CD14-positive monocyte (primary cell): ENCODE data around the gene KAZN. TPM values are rescaled to one million over a fixed set of nuclear protein-coding genes. Genes with fewer than 3 reads are reported as not detected.

Experiments used
- DNase-seq, 3 donors: peaks; one replicate each; pipeline ENCODE4 v3.0.0-alpha.2; 2011 to 2022
- H2AFZ ChIP-seq: 2 replicates; pipeline ENCODE4 v1.6.0; 2012; ENCODE audit warnings: mild to moderate bottlenecking, low read depth, low read length, inconsistent platforms; ENCODE audit not compliant: insufficient read depth, poor library complexity, severe bottlenecking
- H3K27ac ChIP-seq, 2 donors: 1 replicate in 1 of 2; 2 replicates in 1 of 2; pipeline ENCODE4 v1.5.1; 2012 to 2013; ENCODE audit warnings: low read length in 2 of 2, control low read depth in 1 of 2, inconsistent platforms in 1 of 2, low read depth in 1 of 2, mild to moderate bottlenecking in 1 of 2
- H3K27me3 ChIP-seq, 2 donors: one replicate each; pipeline versions ENCODE4 v1.6.0 to v1.6.1; 2011 to 2013; ENCODE audit warnings: low read length in 2 of 2; ENCODE audit not compliant: control insufficient read depth in 2 of 2, insufficient read depth in 2 of 2
- H3K36me3 ChIP-seq, 2 donors: replicated peaks in 1 of 2; 1 replicate in 1 of 2; 2 replicates in 1 of 2; pipeline versions ENCODE4 v1.5.1 to v1.6.1; 2012 to 2013; ENCODE audit warnings: low read length in 2 of 2, control low read depth in 1 of 2, inconsistent platforms in 1 of 2, mild to moderate bottlenecking in 1 of 2; ENCODE audit not compliant: insufficient read depth in 2 of 2, control insufficient read depth in 1 of 2
- H3K4me1 ChIP-seq, 2 donors: 1 replicate in 1 of 2; 2 replicates in 1 of 2; pipeline versions ENCODE4 v1.5.1 to v1.6.1; 2012 to 2013; ENCODE audit warnings: low read length in 2 of 2, control low read depth in 1 of 2, inconsistent platforms in 1 of 2, mild to moderate bottlenecking in 1 of 2, moderate library complexity in 1 of 2; ENCODE audit not compliant: insufficient read depth in 2 of 2, control insufficient read depth in 1 of 2
- H3K4me2 ChIP-seq: replicated peaks from 2 replicates; pipeline ENCODE3; 2012; ENCODE audit warnings: low read length, moderate library complexity, mild to moderate bottlenecking; ENCODE audit not compliant: poor library complexity, severe bottlenecking; ENCODE audit errors: extremely low read depth
- H3K4me3 ChIP-seq, 3 experiments: fragments of 200-600 bp in 1 of 3; sonication (generic) in 1 of 3; replicated peaks in 1 of 3; 1 replicate in 2 of 3; 2 replicates in 1 of 3; pipeline ENCODE4 v1.5.1; 2011 to 2013; ENCODE audit warnings: low read length in 3 of 3, mild to moderate bottlenecking in 3 of 3, control low read depth in 2 of 3, low read depth in 2 of 3, inconsistent platforms in 1 of 3, moderate library complexity in 1 of 3
- H3K79me2 ChIP-seq: 2 replicates; pipeline ENCODE4 v1.6.0; 2012; ENCODE audit warnings: mild to moderate bottlenecking, control low read depth, inconsistent platforms, low read length, moderate library complexity; ENCODE audit not compliant: insufficient read depth
- H3K9ac ChIP-seq: 2 replicates; pipeline ENCODE4 v1.6.0; 2017; ENCODE audit warnings: low read length, mild to moderate bottlenecking; ENCODE audit not compliant: insufficient read depth, poor library complexity, severe bottlenecking
- H3K9me3 ChIP-seq, 2 donors: replicated peaks in 1 of 2; 1 replicate in 1 of 2; 2 replicates in 1 of 2; pipeline versions ENCODE4 v1.5.1 to v1.6.1; 2012 to 2013; ENCODE audit warnings: low read length in 2 of 2, control low read depth in 1 of 2; ENCODE audit not compliant: control insufficient read depth in 1 of 2, insufficient read depth in 1 of 2
- H4K20me1 ChIP-seq: 2 replicates; pipeline ENCODE4 v1.6.0; 2012; ENCODE audit warnings: mild to moderate bottlenecking, low read length, control low read depth, moderate library complexity; ENCODE audit not compliant: insufficient read depth
- H3K27ac Mint-ChIP-seq, 7 donors: one replicate each; pipeline ENCODE4 v1.8.0; 2020; ENCODE audit warnings: mild to moderate bottlenecking in 7 of 7, mixed read lengths in 7 of 7, moderate library complexity in 6 of 7, inconsistent platforms in 2 of 7
- H3K27me3 Mint-ChIP-seq, 3 donors: one replicate each; pipeline ENCODE4 v1.8.0; 2021 to 2022; ENCODE audit warnings: low read depth in 3 of 3, mild to moderate bottlenecking in 3 of 3, mixed read lengths in 3 of 3, moderate library complexity in 3 of 3, inconsistent platforms in 1 of 3
- H3K36me3 Mint-ChIP-seq, 2 donors: one replicate each; pipeline ENCODE4 v1.8.0; 2020; ENCODE audit warnings: mixed read lengths in 2 of 2, inconsistent platforms in 1 of 2, mild to moderate bottlenecking in 1 of 2
- H3K4me1 Mint-ChIP-seq: one replicate; pipeline ENCODE4 v1.8.0; 2020; ENCODE audit warnings: mild to moderate bottlenecking, mixed read lengths
- H3K4me3 Mint-ChIP-seq, 2 donors: one replicate each; pipeline ENCODE4 v1.8.0; 2020; ENCODE audit warnings: mild to moderate bottlenecking in 2 of 2, mixed read lengths in 2 of 2, moderate library complexity in 1 of 2
- H3K9me3 Mint-ChIP-seq, 7 donors: one replicate each; pipeline ENCODE4 v1.8.0; 2020 to 2022; ENCODE audit warnings: mixed read lengths in 7 of 7, mild to moderate bottlenecking in 6 of 7, moderate library complexity in 6 of 7, inconsistent platforms in 2 of 7
- WGBS: methylation state at CpG from one replicate; pipeline ENCODE4 v1.1.5; 2013; ENCODE audit warnings: missing lambda C conversion rate; ENCODE audit not compliant: insufficient coverage; 5-methylcytosine and 5-hydroxymethylcytosine counted together
- intact Hi-C, 2 donors: fragments of 100-400 bp; cut with micrococcal nuclease; formaldehyde crosslinking; loops; one replicate each; pipeline versions ENCODE4 v1.15.0 to v1.15.1; 2023
- polyA plus RNA-seq, 3 donors: library from polyadenylated mRNA; depleted of rRNA in 1 of 3; unstranded in 2 of 3; stranded (reverse) in 1 of 3; fragments of 300-500 nt in 2 of 3; fragments of >200 nt in 1 of 3; fragmentation: Illumina TruSeq in 2 of 3; gene quantifications; 1 replicate in 2 of 3; 2 replicates in 1 of 3; pipeline ENCODE4 v1.2.3, GENCODE V29; 2012 to 2021
- TF ChIP-seq, protein P1 (sequence below): fragments of 200-600 bp; IDR thresholded peaks from one replicate; pipeline ENCODE4 v1.8.0; 2022; ENCODE audit warnings: antibody characterized with exemption, mild to moderate bottlenecking

Gene KAZN
- polyA plus RNA-seq, 3 donors: not detected

DNA sequence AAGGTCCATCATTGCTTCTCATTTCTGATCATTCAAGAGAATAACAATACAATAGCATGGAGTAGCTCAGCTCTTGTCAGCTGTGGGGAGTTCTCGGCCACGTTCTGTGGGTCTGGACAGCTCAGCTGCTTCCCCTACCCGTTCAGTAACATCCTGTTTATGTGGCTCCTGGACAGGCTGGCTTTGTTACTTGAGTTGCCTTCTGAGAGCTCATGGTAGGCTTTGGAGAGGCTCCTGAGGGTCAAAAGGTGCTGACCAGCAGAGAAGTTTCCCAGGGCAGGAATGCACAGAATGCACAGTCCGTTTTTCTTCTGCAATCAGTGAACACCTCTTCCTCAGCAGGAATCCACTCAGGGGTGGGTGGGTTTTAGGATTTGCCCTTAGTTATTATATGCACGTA, 36.0 kb downstream of the KAZN start:
- H3K4me1 Mint-ChIP-seq: no peaks in the 10 kb centered on the region
- no peaks in the 10 kb centered on the region for H3K4me1 ChIP-seq
- H3K4me3 ChIP-seq: no peak overlapping the region
- no peaks in the 10 kb centered on the region for H4K20me1 ChIP-seq
- H3K36me3 ChIP-seq: no peaks in the 10 kb centered on the region
- 100% methylated on average over 1 of the region's 5 CpGs for WGBS
- intact Hi-C loops: no loop called here
- H3K27me3 ChIP-seq: no peaks in the 10 kb centered on the region
- H3K4me3 Mint-ChIP-seq: no peak overlapping the region
- no peaks in the 10 kb centered on the region for H3K36me3 Mint-ChIP-seq
- H3K27ac ChIP-seq: no peak overlapping the region
- H3K9ac ChIP-seq: no peak overlapping the region
- H3K4me2 ChIP-seq: no peak overlapping the region
- TF ChIP-seq, protein P1, sequence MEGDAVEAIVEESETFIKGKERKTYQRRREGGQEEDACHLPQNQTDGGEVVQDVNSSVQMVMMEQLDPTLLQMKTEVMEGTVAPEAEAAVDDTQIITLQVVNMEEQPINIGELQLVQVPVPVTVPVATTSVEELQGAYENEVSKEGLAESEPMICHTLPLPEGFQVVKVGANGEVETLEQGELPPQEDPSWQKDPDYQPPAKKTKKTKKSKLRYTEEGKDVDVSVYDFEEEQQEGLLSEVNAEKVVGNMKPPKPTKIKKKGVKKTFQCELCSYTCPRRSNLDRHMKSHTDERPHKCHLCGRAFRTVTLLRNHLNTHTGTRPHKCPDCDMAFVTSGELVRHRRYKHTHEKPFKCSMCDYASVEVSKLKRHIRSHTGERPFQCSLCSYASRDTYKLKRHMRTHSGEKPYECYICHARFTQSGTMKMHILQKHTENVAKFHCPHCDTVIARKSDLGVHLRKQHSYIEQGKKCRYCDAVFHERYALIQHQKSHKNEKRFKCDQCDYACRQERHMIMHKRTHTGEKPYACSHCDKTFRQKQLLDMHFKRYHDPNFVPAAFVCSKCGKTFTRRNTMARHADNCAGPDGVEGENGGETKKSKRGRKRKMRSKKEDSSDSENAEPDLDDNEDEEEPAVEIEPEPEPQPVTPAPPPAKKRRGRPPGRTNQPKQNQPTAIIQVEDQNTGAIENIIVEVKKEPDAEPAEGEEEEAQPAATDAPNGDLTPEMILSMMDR: no peak
- peaks cover 1 to 6% (median 4%) of the 10 kb centered on the region in 3 donors for H3K27me3 Mint-ChIP-seq
- peaks cover 0 to 2% (median 0%) of the 10 kb centered on the region in 7 donors for H3K9me3 Mint-ChIP-seq
- H3K79me2 ChIP-seq: no peaks in the 10 kb centered on the region
- DNase-seq: no peak
- no peaks in the 10 kb centered on the region for H3K9me3 ChIP-seq
- H2AFZ ChIP-seq: no peak overlapping the region
- no peak overlapping the region for H3K27ac Mint-ChIP-seq

DNA sequence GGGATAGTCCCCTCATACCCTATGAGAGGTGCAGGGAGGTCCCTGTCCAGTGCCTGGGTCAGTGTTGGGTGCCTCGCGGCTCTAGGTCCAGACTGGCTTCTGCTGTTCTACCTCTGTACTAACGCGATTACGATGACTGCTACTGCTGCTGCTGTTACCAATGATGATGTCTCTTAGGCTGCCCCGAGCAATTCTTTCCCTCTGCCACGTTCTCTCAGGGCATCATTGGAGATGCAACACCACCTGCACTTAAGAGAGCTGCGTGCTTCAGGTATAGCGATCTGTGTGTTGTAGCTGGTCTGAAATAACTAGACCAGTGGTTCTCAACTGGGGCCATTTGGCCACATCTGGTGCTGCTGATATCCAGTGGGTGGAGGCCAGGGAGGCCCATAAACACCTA, 36.9 kb downstream of the KAZN start:
- 94% methylated on average over 7 of the region's 9 CpGs for WGBS
- intact Hi-C loops: no loop called here
- no peak overlapping the region for H2AFZ ChIP-seq

More for the DNA sequence above, 36.9 kb downstream of the KAZN start:
- H3K27me3 Mint-ChIP-seq: peaks cover 3 to 7% (median 4%) of the 10 kb centered on the region in 3 donors
- H4K20me1 ChIP-seq: no peaks in the 10 kb centered on the region
- H3K36me3 ChIP-seq: no peaks in the 10 kb centered on the region
- no peak overlapping the region for H3K4me2 ChIP-seq
- H3K4me1 Mint-ChIP-seq: no peaks in the 10 kb centered on the region
- H3K9me3 ChIP-seq: no peaks in the 10 kb centered on the region
- H3K4me3 Mint-ChIP-seq: no peak overlapping the region
- no peaks in the 10 kb centered on the region for H3K4me1 ChIP-seq
- no peak overlapping the region for H3K27ac Mint-ChIP-seq
- no peak overlapping the region for H3K4me3 ChIP-seq
- H3K36me3 Mint-ChIP-seq: no peaks in the 10 kb centered on the region
- TF ChIP-seq, protein P1: no peak
- DNase-seq: no peak
- H3K9ac ChIP-seq: no peak overlapping the region
- no peak overlapping the region for H3K27ac ChIP-seq
- peaks cover 0 to 2% (median 0%) of the 10 kb centered on the region in 7 donors for H3K9me3 Mint-ChIP-seq
- H3K79me2 ChIP-seq: no peaks in the 10 kb centered on the region
- no peaks in the 10 kb centered on the region for H3K27me3 ChIP-seq
